ENCODE data around the gene PIGX.
"Not testable (repeated sequence)": the region's sequence is repeated elsewhere in the genome, so short reads cannot be mapped to it uniquely, and the experiment has no call there.

The PIGX gene

DNA sequence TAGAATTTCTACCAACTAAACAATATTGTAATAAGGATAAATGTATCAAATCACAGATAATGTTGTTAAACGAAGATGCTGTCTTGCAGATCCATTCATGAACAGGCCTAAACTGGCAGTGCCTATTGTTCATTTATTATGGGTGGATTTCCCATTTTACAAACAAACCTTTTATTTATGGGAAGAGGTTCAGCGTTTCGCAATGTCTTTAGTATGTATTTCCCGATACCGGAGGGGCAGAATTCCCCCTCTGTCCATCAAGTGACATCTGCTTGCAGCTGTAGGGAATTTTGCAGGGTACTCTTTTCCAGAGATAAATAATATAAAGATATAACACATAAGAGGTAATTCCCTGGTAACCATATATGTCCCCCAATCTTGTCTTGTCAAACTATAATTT lies 5.8 kb upstream of the PIGX start:
- no peak for DNase-seq

DNA sequence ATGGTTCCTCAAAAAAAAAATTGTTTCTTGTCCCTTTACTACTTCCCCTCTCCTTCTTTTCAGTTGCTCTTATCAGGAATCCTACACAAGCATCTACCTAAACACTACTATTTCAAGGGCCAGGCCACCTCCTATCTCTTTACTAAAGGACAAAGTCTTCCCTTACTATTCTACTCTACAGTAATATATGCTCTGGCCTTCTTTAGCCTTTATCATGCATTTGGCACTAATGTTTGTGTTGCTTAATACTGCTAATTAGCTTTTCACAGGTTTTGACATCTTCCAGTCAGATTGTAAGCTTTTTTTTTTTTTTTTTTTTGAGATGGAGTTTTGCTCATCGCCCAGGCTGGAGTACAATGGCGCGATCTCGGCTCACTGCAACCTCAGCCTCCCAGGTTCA lies 5.4 kb upstream of the PIGX start:
- DNase-seq = no peak

- DNase-seq = no peak
Observed at GRCh38 chr3:196707566-196707965, 4.6 kb upstream of the PIGX start.

DNA sequence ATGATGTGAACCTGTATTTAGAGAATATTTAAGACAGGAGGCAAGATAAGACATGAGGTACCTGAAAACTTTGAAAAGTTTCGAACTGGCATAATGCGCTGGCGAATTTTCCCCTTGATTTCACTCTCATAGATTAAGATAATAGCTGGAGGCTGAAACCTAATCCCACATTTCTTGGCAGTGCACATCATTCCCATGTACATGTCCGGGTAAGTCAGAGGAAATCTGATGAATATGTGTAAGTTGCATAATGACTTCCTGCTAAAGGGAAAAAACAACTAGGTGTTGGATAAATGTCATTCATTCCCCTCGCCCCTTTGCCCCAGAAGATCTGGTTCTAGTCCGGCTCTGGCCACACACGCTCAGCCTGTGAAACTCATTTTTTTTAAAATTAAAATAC lies 3.7 kb upstream of the PIGX start:
- DNase-seq = no peak

GRCh38 chr3:196712514-196713413 lies 587 bp downstream of the PIGX start:
- no peak for DNase-seq

- not testable (repeated sequence) for DNase-seq
Observed at GRCh38 chr3:196717162-196717561, 5.0 kb downstream of the PIGX start.

DNA sequence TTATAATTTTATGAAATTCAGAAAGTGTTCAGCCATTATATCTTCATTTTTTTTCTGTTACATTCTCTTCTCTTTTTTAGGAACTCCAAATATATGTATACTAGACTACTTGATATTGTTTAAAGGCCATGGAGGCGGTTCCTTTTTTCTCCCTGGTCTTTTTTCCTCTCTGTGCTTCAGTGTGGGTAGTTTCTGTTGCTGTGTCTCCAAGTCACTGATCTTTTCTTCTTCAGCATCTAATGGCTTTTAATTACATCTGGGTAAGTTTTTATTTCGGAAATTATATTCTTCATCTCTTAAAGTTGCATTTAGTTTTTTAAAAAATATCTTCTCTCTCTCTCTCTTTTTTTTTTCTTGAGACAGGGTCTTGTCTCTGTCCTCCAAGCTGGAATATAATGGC lies 8.9 kb downstream of the PIGX start:
- DNase-seq = no peak

DNA sequence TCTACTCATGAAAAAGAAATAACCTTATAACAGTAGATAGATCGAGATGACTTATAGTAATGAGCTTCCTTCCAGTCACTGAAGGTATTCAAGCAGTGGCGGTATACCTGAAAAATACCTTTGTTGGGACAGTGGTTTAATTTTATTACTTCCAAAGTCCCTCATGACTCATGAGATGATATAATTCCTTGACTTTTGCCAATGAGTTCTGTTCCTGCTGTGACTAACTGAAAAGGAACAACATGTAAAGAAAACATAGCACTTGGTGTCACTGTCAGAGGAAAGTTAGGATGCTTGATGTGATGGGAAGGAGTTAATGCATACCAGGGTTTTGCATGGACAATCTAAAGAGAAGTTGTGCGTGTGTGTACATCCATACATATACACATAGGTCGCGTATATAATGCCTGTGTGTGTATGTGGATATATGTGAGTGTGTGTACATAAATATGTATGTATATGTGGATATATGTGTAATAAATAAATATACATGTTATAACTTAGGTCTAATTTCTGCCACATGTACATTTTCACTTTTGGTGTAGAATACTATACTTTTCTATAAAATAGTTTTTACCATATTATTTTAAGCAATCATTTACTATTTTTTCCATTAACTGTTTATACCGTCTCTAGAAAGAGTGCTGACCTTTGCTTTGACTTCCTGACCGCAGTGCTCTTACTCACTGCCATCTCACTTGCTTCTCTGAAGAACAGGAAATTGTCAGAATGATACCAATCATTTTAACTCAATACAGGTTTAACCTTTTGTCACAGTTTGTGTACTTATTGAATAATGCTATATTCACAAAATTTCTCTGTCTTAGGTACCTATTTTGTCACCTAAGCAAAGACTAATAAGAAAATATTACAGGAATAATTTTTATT lies 14.9 kb downstream of the PIGX start:
- DNase-seq = no peak

GRCh38 chr3:196735751-196736150 lies 23.6 kb downstream of the PIGX start:
- DNase-seq = no peak

GRCh38 chr3:196736670-196737374 lies 24.6 kb downstream of the PIGX start:
- DNase-seq = no peak

DNA sequence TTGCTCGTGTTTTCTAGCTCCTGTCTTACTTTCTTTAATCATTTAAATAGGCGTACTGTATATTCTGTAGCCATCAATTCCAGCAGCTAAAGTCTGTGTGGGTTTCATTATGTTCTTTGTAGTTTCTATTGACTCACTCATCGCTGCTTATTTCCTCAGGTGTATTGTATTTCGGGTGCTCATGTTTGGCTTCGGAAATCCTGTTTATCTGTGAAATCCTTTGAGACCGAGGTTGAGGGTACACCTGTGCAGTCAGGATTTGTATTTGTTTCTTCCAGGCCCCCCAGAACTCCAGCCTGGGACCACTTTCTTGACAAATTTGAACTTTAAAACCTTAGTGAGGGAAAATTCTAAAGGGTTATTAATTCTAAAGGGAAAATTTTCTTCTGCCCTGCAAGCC lies 25.5 kb downstream of the PIGX start:
- no peak for DNase-seq

DNA sequence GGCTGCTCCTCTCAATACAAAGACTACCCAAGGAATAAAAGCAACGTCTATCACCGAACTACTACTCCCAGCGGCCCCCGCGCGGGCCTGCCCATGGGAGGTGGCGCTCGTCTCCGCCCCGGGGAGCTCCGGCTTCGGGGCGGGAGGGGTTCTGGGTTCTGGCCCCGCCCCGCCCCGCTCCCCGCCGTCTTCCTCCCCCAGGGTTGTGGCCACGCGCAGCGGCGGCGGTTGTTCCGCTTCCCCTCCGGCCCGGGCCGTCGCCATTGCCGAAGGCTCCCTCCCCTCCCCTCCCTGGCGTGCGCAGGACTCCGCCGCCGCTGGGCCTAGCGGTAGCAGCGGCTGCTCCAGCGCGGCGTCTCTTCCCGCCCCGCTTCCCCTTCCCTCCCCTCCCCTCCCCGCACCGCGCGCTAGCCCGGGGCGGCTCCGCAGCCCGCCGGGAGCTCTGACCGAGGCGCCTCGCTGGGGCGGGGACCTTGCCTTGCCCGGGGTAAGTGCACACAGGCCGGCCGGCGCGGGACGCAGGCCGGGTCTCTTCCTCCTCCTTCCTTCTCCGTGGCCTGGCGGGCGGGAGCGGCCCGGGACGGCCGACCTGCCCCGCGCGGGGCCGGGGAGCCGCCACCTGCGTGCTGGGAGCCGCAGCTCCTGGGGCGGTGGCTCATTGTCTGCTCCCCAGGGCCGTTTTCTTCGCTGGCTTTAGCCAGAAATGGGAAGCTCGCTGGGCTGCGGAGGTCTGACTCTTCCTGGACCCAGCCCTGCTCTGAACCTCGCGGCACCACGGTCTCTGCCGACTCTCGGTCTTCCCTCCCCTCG lies 27.7 kb downstream of the PIGX start, which contains the start of gene PAK2:
Gene PAK2 (plus strand): TSS at position 187 of the 810 bp plus-strand sequence. CDS start 42,790 bp downstream, outside the sequence.
- DNase-seq = peak; percentile 92

GRCh38 chr3:196740481-196741248 lies 28.5 kb downstream of the PIGX start:
- DNase-seq = peak; percentile 80

DNA sequence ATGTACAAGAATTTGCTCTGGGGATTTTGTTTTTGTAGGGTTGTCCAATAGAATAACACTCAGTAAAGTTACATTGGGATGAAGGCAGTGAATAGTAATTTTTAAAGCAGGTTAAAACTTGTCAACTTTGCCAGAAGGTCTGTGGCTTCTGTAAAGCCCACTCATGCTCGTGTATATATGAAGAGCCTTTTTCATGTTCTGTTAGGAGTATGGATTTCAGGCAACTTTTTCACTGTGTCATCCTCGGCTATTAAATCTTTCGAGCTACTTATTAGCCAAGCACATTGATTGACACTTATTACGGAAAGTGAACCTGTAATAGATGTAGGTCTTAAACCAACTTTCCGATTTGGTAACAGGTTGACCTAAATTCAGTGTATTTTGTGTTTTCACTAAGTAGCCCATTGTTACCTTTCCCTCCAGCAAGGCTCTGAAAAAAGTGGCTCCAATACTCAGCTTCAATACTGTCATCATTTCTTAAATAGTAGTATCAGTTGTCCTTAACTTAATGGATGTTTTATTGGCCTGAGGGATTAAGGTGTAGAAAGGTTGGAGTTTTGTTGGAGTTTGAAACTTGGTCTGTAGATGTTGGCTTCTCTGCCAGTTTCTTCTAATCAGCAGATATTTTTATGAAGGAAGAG lies 29.2 kb downstream of the PIGX start:
- DNase-seq = no peak

DNA sequence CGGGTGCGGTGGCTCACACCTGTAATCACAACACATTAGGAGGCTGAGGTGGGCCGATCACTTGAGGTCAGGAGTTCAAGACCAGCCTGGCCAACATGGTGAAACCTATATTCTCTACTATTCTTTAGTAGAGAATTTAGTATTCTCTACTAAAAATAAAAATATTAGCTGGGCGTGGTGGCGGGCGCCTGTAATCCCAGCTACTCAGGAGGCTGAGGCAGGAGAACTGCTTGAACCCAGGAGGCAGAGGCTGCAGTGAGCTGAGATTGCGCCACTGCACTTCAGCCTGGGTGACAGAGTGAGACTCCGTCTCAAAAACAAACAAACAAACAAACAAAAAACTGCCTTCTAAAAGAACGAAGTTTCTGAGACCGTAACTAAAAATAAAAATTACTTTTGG lies 31.4 kb downstream of the PIGX start:
- not testable (repeated sequence) for DNase-seq

- no peak for DNase-seq
Observed at GRCh38 chr3:196749125-196749524, 36.9 kb downstream of the PIGX start.

DNA sequence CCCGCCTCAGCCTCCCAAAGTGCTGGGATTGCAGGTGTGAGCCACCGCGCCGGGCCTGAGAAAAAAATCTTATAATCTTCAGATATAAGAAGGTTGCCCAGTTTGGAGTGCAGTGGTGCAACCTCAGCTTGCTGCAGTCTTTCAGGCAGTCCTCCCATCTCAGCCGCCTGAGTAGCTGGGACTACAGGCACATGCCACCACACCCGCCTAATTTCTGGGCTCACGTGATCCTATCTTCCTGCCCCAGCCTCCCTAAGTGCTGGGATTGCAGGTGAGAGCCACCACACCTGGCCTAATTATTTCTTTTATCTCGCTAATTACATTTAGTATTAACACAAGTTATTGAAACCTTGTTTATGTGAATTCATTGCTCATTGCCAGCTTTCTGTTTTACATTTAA lies 41.0 kb downstream of the PIGX start:
- no peak for DNase-seq

DNA sequence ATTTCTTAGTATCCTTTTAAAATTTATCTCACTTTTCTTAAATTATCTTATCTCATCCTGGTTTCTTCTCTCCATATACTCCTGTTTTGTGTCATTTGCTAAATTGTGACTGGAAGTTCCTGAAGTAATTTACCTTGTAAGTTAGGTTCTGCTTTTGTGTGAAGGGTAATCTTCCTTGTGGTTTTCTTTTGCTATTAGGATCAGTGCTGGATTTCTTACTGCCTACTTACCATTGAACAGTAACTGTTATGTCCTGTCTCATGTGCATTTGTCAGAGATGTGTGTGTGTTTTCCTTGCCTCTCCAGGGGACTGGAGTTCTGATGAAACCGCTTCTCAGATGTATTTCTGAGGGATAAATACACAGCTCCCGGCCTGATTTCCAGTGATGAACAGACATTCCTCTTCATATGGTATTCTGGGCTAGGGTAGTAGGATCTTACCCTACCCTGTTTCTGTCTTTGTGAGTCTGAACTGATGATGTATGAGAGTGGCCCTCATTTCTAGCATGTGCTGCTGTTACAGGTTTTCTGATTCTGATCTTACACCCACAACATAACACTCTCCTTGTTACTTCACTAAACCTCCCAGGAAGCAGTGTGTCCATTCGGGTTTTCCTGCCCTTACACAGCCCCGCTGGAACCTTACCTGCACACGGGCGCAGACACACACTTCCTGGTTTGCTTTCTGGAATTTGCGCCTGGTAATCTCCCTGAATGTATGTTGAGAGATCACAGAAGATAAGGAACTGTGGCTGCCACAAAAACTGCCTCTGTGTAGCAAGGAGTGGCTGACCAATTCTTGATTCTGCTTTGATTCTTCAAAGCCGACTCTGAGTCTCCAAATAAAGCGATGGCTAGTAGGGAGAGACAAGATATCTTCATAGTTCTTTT lies 42.2 kb downstream of the PIGX start:
- no peak for DNase-seq

DNA sequence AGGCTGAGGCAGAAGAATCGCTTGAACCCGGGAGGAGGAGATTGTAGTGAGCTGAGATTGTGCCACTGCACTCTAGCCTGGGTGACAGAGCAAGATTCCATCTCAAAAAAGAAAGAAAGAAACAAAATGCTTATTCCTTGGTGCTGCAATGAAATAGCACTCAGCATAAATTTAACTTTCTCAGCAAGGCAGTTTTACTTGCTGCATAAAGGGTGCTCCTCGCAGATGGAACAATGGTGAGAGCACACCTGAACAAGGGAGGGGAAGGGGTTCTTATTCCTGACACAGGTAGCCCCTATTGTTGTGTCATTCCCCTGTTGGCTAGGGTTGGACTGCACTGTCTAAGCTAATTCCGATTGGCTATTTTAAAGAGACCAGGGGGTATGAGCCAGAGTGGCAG lies 44.6 kb downstream of the PIGX start:
- no peak for DNase-seq
